Activated CD8-positive, alpha-beta memory T cell treated with anti-CD3 and anti-CD28 coated beads for 36 hours (primary cell): ENCODE results near the gene IFT27. TPM values are rescaled to one million over a fixed set of nuclear protein-coding genes. Genes with fewer than 3 reads are reported as not detected.

ENCODE experiments used
- total RNA-seq, 2 experiments: library from RNA; stranded (reverse); gene quantifications; one replicate each; pipeline ENCODE4 v1.2.3, GENCODE V29; 2021

Gene IFT27
- total RNA-seq, 2 experiments from 2014 or later = 26.1 to 28.7 TPM

Other genes starting within 250 kb of the IFT27 start
- 100 to 1,000 TPM; 327 to 338 TPM for gene EIF3D, start 247.0 kb downstream of the IFT27 start, total RNA-seq
- gene CACNG2, start 72.4 kb downstream of the IFT27 start, total RNA-seq = not detected
- gene PVALB, start 40.9 kb upstream of the IFT27 start, total RNA-seq = not detected
- gene NCF4, start 84.9 kb upstream of the IFT27 start, total RNA-seq = 1 to 10 TPM; 6.3 to 7.3 TPM
- under 1 TPM; 0.04 TPM for gene CSF2RB, start 137.5 kb upstream of the IFT27 start, total RNA-seq
- 1 to 10 TPM; 5.0 to 6.0 TPM for gene TST, start 243.3 kb upstream of the IFT27 start, total RNA-seq
- 10 to 100 TPM; 20.6 to 20.9 TPM for gene MPST, start 243.6 kb upstream of the IFT27 start, total RNA-seq